CD4-positive, alpha-beta T cell treated with Interleukin-15 for 1 hour (primary cell): ENCODE measurements around the gene TIMM22.

ENCODE experiments used
- DNase-seq: peaks from one replicate; pipeline ENCODE4 v3.0.0-alpha.2; 2020

TIMM22 gene

GRCh38 chr17:1022278-1023024 lies 25.5 kb downstream of the TIMM22 start:
- DNase-seq, result no peak

- DNase-seq, result no peak
Measured at GRCh38 chr17:1024076-1024475, 27.1 kb downstream of the TIMM22 start.

GRCh38 chr17:1025733-1026598 lies 29.0 kb downstream of the TIMM22 start:
- no peak for DNase-seq

- DNase-seq, result no peak
Measured at GRCh38 chr17:1026599-1026975, 29.7 kb downstream of the TIMM22 start.

- no peak for DNase-seq
Measured at GRCh38 chr17:1027044-1027443, 30.1 kb downstream of the TIMM22 start.

DNA sequence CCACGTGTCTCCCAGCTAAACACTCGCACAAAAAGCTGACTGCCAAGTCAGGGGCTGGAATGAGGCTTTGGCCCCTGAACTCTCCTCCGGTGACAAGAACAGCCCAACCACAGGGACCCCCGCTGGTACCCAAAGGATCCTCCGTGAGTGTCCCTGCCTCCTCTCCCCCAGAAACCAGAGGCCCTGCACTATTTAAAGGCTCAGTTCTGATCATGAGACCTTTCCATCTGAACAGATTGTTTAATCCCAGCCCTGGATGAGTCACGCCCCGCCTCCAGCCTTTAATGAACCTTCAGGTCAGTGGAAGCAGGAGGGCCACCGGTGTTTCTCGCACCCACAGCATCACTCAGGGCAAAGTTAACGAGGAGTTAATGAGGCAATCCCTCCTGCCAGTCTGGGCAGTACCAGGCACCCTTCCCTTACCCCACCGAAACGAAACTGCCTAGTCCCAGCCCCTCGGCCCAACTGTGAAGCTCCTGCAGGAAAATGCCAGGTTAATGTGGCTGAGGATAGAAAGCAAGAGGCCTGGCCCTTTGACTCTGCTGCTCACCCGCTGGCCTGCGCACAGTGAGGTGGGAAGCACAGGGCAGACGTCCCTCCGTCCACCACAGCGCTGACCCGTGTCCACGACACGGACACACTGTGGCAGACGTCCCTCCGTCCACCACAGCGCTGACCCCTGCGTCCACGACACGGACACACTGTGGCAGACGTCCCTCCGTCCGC lies 32.4 kb downstream of the TIMM22 start:
- DNase-seq, result no peak

DNA sequence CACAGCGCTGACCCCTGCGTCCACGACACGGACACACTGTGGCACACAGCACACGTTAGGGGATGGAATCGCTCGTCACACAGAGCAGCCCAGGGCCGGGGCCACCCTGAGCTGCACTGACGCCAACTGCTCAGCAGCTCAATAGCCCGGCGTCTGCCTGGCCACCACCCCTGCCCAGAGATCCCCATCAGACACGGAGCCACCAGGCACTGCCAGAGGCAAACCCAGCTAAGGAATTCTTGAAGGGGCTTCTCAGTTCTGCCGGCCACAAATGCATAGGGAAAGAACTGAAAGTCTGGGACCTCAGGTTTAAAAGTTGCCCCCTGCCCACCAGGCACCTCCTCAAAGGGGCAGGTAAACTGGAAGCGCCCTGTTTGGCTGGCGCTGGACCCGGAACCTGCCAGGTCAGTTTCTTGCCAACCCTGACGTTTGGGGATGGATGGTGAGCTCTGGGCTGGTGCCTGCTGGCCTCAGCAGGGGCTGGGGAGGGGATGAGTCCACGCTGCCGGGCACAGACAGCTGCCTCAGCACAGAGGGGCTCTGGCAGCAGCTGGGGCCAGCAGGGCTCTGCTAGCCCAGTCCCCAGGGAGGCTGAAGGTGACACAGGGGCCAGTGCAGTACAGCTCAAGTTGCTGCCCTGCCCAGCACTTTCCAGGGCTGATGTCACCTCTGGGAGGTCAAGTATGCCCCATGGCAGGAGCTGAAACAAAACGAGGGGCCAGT lies 33.2 kb downstream of the TIMM22 start:
- DNase-seq, result no peak

GRCh38 chr17:1030684-1031532 lies 34.0 kb downstream of the TIMM22 start:
- no peak for DNase-seq

- DNase-seq, result no peak
Measured at GRCh38 chr17:1031711-1032110, 34.8 kb downstream of the TIMM22 start.

- no peak for DNase-seq
Measured at GRCh38 chr17:1032391-1032790, 35.5 kb downstream of the TIMM22 start.

DNA sequence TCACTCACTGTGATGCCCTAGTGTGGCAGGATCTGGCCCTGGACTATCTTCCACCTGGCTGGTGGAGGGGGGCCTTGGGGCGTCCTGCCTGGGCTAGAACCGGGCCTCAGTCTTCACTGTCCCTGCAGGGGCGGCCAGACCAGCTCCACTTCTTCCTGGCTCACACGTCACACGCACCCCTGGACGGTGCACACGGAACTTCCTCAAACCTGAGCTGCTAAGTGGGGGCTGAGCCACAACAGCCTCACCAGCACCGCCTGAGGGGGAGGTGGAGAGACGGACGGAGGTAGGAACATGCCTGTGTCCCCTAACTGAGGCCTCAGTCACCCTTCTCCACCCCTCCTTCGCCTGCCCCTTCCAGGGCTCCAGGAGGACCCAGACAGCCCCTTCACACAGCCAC lies 36.6 kb downstream of the TIMM22 start:
- DNase-seq, result no peak

DNA sequence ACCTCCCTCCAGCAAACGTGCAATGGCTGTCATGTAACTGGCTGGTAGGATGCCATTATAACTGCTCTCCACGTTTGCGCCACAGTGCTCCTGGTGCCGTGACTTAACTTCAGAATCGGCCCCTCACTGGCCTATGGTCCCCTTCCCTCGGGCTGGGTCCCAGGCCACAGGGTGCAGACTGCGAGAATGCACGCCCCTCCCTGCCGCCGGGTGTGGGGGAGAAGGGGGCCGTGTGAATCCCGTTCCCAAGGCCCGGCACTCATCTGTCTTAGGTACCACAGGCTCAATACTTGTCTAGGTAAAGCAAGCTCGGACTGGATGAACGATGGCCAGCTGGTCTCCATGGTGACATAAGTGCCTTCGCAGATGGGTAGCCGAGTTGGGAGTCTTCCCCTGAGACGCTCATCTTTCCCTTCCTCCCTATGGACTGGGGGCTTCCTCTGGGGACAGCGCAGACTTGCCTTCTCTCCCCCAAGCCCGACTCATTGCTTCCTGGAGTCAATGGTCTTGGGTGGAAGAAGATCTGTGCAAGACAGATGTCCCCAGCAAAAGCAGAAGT lies 37.8 kb downstream of the TIMM22 start:
- no peak for DNase-seq

- DNase-seq, result no peak
Measured at GRCh38 chr17:1035546-1036170, 38.7 kb downstream of the TIMM22 start.

DNA sequence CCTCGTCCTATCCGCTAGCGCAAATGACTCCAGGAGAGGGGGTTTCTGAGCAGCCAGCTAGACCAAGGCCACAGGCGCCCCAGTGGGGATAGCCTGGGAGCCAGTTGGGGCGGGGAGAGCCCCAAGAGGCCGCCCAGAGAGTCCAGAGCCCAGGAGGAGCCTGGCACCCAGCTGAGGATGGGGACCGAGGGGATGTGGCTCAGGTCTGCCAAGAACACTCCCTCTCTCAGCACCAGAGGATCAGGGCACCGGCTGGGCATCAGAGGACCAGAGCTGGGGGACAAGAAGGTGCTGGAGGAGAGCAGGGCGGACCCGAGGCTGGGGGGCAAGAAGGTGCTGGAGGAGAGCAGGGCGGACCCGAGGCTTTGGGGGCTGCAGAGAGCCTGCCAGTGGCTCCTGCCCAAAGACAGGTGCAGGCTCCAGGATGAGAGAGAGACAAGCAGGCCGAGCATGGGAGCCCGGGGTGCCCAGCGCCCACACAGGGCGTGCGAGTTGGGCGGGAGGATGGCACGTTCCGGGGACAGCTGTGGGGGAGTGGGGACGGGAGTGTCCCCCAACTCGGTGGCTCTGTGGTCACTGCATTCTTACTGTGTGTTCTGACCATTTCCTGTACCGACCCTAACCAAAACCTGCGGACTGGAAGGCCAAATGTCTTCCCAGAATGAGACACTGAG lies 39.4 kb downstream of the TIMM22 start:
- no peak for DNase-seq

DNA sequence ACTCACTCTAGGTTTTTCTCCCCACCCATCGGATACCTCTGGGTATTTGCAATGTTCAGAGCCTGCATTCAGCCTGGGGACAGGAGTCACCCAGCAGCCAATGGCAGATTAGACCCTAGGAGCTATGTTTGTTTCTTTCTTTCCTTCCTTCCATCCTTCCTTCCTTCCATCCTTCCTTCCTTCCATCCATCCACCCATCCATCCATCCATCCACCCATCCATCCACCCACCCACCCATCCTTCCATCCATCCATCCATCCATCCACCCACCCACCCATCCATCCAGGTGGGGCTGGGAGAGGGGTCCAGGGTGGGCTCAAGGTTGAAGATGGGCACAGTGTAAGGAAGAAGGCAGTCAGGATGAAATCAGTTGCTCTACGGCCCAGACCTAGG lies 39.9 kb downstream of the TIMM22 start:
- no peak for DNase-seq

DNA sequence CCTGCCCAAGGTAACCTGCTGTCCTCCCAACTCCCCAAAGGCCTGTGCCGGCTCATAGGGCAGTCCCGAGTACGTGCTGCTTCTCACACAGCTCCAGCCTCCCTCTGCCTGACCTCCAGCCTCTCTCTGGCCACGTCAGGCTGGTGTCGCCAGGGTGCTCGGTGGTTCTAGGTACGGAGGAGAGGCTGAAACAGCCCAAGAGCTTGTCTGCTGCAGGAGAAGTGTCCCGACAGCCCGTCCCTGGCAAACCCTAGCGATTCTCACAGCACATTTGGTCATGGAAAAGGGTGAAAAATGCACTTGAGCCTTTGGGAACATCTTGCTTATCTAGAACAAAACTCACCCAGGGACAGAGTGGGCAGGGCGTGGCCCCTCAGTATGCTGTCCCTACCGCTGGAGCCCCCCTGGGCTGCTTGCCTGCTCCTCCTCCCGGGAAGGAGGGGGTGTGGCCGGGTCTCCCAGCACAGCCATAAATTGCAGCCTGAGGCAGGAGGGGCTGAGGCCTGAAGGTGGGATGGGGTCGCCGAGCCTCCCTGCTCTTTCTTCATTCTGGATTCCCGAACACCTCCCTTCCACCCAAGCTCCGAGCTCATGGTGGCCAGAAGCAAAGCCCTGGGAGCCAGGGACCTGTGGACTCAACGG lies 40.4 kb downstream of the TIMM22 start:
- no peak for DNase-seq

DNA sequence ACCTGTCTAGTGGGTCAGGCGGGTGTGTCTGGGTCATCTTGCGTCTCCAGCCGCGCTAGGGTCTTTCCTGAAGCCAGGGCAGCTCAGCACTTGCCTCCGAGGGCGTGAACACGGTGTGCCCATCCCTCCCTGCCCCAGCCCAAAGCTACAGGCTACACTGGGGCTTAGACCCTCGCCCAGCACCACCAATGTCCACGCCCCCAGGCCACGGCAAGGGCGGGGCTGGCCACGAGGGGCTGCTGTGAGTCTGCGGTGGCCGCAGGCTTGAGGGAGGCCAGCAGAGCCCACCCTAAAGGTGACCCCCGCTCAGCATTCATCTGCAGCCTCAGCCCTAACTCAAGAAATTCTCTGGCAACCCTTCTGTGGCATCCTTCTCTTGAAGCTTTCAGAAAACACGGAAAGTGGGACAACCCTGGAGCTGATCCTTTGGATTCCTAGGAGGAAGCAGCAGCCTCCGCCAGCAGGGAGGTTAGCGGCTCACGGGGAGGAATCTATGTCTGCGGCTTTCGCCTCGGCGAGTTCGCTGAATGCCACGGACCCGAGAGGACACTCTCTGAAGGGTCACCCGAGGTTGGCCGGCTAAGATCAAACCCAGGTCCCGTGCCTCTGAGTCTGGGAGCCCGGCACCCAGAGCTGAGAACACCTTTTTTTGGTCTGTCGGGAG lies 41.7 kb downstream of the TIMM22 start:
- DNase-seq, result no peak

DNA sequence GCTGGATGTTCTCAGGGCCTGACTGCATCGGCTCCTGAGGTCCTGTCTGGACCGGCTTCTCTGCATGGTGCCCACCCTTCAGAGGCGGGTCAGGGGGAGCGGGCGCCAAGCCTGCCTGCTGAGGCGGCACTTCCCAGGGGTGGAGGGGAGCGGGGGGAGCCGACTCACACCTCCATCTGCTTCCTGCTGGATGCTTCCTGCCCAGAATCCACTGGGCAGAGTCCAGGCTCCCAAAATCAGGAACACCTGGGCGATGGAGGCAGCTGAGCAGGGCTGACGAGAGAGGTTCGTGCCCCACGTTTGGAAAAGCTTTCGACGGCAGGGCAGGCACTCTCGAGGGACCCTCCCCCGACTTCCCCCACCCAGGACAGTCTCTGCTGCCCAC lies 42.2 kb downstream of the TIMM22 start:
- no peak for DNase-seq

DNA sequence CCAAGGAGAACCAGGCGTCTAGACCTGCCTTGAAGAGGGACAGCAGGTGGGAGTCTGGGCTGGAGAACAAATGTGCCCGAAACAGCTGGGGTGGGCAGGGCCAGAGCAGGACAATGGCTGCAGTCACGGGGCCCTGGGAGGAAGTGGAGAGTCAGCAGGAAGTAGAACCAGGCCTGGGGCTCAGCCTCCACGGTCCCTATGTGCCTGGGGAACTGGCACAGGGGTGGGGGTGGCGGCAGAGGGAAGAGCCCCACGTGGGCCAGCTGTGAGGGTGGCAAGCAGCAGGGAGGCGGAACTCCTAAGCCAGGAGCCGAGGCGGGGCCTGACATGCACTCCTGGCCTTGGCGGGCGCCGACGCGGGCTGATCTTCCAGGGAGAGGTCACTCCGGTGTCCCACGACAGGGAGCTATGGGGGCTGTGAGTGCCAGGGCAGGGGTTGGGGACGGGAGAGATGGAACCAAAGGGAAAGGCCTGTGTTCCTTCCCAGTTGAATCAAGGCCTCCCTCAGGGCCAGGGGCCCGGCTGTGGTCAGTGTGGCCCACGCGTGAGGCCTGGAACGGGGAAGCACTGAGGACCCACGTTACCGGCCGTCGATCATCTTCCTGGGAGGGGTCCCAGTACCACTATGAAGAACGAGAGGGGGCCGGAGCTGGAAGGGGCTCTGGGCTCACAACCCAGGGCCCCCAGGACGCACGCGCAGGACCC lies 42.7 kb downstream of the TIMM22 start:
- DNase-seq, result peak; percentile 80
